A673 (cell line): Measurements from ENCODE around the gene ELAC1. TPM values are rescaled to one million over a fixed set of nuclear protein-coding genes. Genes with fewer than 3 reads are reported as not detected.

Experiments
- BruUV-seq: library from RNA; stranded (reverse); fragments of 400-500 nt; replicated peaks from 2 replicates; lab custom pipeline; 2021; lab: Mats Ljungman, UMichigan
- CTCF ChIA-PET: fragments of 300-600 bp; sonication (Branson Sonifier 250); formaldehyde crosslinking; loops from one replicate; lab custom pipeline; 2022; ENCODE audit warnings: antibody characterized with exemption; lab: Charles Lee
- POLR2A ChIA-PET: fragments of 300-600 bp; sonication (Branson Sonifier 250); formaldehyde crosslinking; loops from one replicate; lab custom pipeline; 2022; ENCODE audit warnings: antibody characterized with exemption; ENCODE audit not compliant: low non-redundant PET; lab: Charles Lee
- DNase-seq: peaks from one replicate; pipeline ENCODE4 v3.0.0-alpha.2; 2015; ENCODE audit warnings: low spot score
- H3K27ac ChIP-seq: fragments of 200-600 bp; sonication (generic); 2 replicates; pipeline ENCODE4 v1.5.1; 2016; ENCODE audit warnings: mixed run types, low read depth, mild to moderate bottlenecking, mixed read lengths, antibody characterized with exemption, low read length; ENCODE audit not compliant: poor library complexity, severe bottlenecking
- H3K27me3 ChIP-seq: fragments of 200-600 bp; sonication (generic); replicated peaks from 2 replicates; pipeline ENCODE4 v1.6.1; 2017; ENCODE audit warnings: mixed run types, low read depth, mild to moderate bottlenecking, mixed read lengths, antibody characterized with exemption, low read length; ENCODE audit not compliant: insufficient read depth, poor library complexity
- H3K36me3 ChIP-seq: fragments of 200-600 bp; sonication (generic); 2 replicates; pipeline ENCODE4 v1.6.1; 2016; ENCODE audit warnings: mixed run types, mild to moderate bottlenecking, mixed read lengths, antibody characterized with exemption, low read length; ENCODE audit not compliant: insufficient read depth, poor library complexity, severe bottlenecking
- H3K4me1 ChIP-seq: fragments of 200-600 bp; sonication (generic); 2 replicates; pipeline ENCODE4 v1.6.1; 2017; ENCODE audit warnings: mixed run types, mild to moderate bottlenecking, mixed read lengths, antibody characterized with exemption, low read length; ENCODE audit not compliant: insufficient read depth, poor library complexity, severe bottlenecking
- H3K4me3 ChIP-seq: fragments of 200-600 bp; sonication (generic); 2 replicates; pipeline ENCODE4 v1.5.1; 2016; ENCODE audit warnings: low read depth, mixed run types, mild to moderate bottlenecking, mixed read lengths, low read length; ENCODE audit not compliant: poor library complexity, severe bottlenecking
- H3K9me3 ChIP-seq: fragments of 200-600 bp; sonication (generic); 2 replicates; pipeline ENCODE4 v1.6.1; 2016; ENCODE audit warnings: mixed run types, low read depth, mild to moderate bottlenecking, mixed read lengths, antibody characterized with exemption, low read length; ENCODE audit not compliant: poor library complexity, severe bottlenecking
- EZH2 ChIP-seq: fragments of 200-600 bp; sonication (generic); IDR thresholded peaks from 2 replicates; pipeline ENCODE4 v1.6.1; 2017; ENCODE audit warnings: borderline replicate concordance, low read depth, mild to moderate bottlenecking, mixed read lengths, antibody characterized with exemption, low read length; ENCODE audit not compliant: poor library complexity, severe bottlenecking
- intact Hi-C: fragments of 100-400 bp; cut with micrococcal nuclease; formaldehyde crosslinking; loops from one replicate; pipeline ENCODE4 v1.10.0; 2022; ENCODE audit not compliant: unreplicated experiment
- total RNA-seq: library from RNA; stranded (reverse); gene quantifications from 2 replicates; pipeline ENCODE4 v1.2.3, GENCODE V29; 2021
- TF ChIP-seq, protein P1 (sequence below): fragments of 300-800, 200-600 bp; sonication (generic); conservative IDR thresholded peaks from 2 replicates; pipeline ENCODE4 v1.5.1; 2017; ENCODE audit warnings: low read depth, mild to moderate bottlenecking, antibody characterized with exemption, low read length, moderate library complexity, mixed read lengths

Gene ELAC1
- total RNA-seq, 1 experiment from 2014 or later, result 8.7 TPM

DNA sequence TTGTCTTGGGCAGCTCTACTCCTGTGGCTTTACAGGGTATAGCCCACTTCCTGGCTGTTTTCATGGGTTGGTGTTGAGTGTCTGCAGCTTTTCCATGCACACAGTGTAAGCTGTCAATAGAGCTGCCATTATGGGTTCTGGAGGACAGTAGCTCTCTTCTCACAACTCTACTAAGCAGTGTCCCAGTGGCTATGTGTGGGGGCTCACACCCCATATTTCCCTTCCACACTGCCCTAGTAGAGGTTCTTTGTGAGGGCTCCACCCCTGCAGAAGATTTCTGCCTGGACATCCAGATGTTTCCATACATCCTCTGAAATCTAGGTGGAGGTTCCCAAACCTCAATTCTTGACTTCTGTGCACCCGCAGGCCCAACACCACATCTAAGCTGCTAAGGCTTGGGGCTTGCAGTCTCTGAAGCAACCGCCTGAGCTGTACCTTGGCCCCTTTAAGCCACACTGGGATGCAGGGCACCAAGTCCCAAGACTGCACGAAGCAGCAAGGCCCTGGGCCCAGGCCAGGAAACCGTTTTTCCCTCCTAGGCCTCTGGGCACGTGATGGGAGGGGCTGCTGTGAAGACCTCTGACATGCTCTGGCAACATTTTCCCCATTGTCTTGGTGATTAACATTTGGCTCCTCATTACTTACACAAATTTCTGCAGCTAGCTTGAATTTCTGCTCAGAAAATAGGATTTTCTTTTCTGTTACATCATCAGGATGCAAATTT lies 9.4 kb downstream of the ELAC1 start:
- no peak for DNase-seq
- intact Hi-C loops, result no loop called here
- H3K36me3 ChIP-seq, result peaks cover 31% of the 10 kb centered on the region
- TF ChIP-seq, protein P1, sequence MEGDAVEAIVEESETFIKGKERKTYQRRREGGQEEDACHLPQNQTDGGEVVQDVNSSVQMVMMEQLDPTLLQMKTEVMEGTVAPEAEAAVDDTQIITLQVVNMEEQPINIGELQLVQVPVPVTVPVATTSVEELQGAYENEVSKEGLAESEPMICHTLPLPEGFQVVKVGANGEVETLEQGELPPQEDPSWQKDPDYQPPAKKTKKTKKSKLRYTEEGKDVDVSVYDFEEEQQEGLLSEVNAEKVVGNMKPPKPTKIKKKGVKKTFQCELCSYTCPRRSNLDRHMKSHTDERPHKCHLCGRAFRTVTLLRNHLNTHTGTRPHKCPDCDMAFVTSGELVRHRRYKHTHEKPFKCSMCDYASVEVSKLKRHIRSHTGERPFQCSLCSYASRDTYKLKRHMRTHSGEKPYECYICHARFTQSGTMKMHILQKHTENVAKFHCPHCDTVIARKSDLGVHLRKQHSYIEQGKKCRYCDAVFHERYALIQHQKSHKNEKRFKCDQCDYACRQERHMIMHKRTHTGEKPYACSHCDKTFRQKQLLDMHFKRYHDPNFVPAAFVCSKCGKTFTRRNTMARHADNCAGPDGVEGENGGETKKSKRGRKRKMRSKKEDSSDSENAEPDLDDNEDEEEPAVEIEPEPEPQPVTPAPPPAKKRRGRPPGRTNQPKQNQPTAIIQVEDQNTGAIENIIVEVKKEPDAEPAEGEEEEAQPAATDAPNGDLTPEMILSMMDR, result no peak
- no peak for TF ChIP-seq EZH2
- no TSS peak for BruUV-seq
- no peak overlapping the region for H3K27ac ChIP-seq
- CTCF ChIA-PET, result no interaction called here
- no peaks in the 10 kb centered on the region for H3K27me3 ChIP-seq
- peaks cover 6% of the 10 kb centered on the region for H3K9me3 ChIP-seq
- POLR2A ChIA-PET, result no interaction called here
- no peak overlapping the region for H3K4me3 ChIP-seq
- no peaks in the 10 kb centered on the region for H3K4me1 ChIP-seq

DNA sequence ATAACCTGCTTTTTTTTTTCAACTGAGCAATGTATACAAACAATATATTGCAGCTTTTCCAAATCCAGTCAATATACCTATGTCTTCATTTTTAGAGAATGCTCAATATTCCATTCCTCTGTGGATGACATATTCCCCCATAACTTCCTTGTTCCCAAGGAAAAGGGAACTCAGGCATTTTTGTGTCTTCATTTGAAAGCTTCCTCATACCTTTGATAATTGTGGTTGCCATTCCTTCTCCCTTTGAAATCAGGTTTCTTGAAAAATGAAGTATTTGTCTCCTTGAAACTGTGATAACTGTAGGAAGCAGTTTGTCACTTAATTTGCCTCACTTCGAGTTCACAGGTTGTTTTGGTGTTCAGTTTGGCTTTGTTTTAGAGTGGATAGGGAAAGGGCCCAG lies 13.5 kb downstream of the ELAC1 start:
- H3K9me3 ChIP-seq, result peaks cover 6% of the 10 kb centered on the region
- no peaks in the 10 kb centered on the region for H3K27me3 ChIP-seq
- H3K4me1 ChIP-seq, result no peaks in the 10 kb centered on the region
- DNase-seq, result no peak
- intact Hi-C loops, result no loop called here
- ChIA-PET CTCF (interaction anchor here (0.8 kb wide), 1 partner anchor 71 kb away, joined by 4 read pairs; no protein-coding TSS in a partner anchor), POLR2A (no interaction called here)
- no peak overlapping the region for H3K27ac ChIP-seq
- TF ChIP-seq, protein P1, result no peak
- TF ChIP-seq EZH2, result no peak
- no TSS peak for BruUV-seq
- peaks cover 21% of the 10 kb centered on the region for H3K36me3 ChIP-seq
- H3K4me3 ChIP-seq, result no peak overlapping the region

GRCh38 chr18:50982086-50982801 lies 14.4 kb downstream of the ELAC1 start:
- no TSS peak for BruUV-seq
- intact Hi-C loops, result no loop called here
- no peaks in the 10 kb centered on the region for H3K27me3 ChIP-seq
- no peak overlapping the region for H3K27ac ChIP-seq
- no peaks in the 10 kb centered on the region for H3K4me1 ChIP-seq
- ChIA-PET POLR2A (no interaction called here), CTCF (no interaction called here)
- peaks cover 14% of the 10 kb centered on the region for H3K36me3 ChIP-seq
- DNase-seq, result no peak
- H3K9me3 ChIP-seq, result peaks cover under 1% of the 10 kb centered on the region
- H3K4me3 ChIP-seq, result no peak overlapping the region
- TF ChIP-seq, protein P1, result no peak
- no peak for TF ChIP-seq EZH2
